SK-N-SH (cell line): ENCODE measurements around the gene TCTN1. TPM values are rescaled to one million over a fixed set of nuclear protein-coding genes. Genes with fewer than 3 reads are reported as not detected.

ENCODE experiments used
- CTCF ChIA-PET: fragments of 300-600, 350-600 bp; formaldehyde crosslinking; extraction: SDS; loops from one replicate; lab custom pipeline; 2021; lab: Yijun Ruan, JAX
- POLR2A ChIA-PET: fragments of 350-600 bp; sonication (Branson Sonifier 250); formaldehyde crosslinking; extraction: SDS; loops from one replicate; lab custom pipeline; 2020; ENCODE audit warnings: antibody characterized with exemption, inconsistent platforms; lab: Yijun Ruan, JAX
- DNase-seq: peaks from one replicate; pipeline ENCODE4 v3.0.0; 2012
- H2AFZ ChIP-seq: fragments of 200-600 bp; sonication (generic); 2 replicates; pipeline ENCODE4 v1.8.1; 2016; ENCODE audit warnings: antibody characterized with exemption, mild to moderate bottlenecking, low read depth
- H3F3A ChIP-seq: fragments of 200-600 bp; sonication (generic); replicated peaks from 2 replicates; pipeline ENCODE3; 2016; ENCODE audit warnings: antibody characterized with exemption, mild to moderate bottlenecking; ENCODE audit not compliant: insufficient read depth
- H3K27ac ChIP-seq, 2 experiments: fragments of 200-500 bp in 1 of 2; fragments of 200-600 bp in 1 of 2; sonication (Bioruptor generic) in 1 of 2; sonication (generic), shearing (Covaris generic) in 1 of 2; 2 replicates each; pipeline versions ENCODE4 v1.5.1 to v1.6.1; 2014 to 2016; ENCODE audit warnings: low read depth in 2 of 2, inconsistent platforms in 1 of 2, low read length in 1 of 2, mild to moderate bottlenecking in 1 of 2, mixed read lengths in 1 of 2
- H3K27me3 ChIP-seq: fragments of 200-600 bp; sonication (generic), shearing (Covaris generic); 2 replicates; pipeline ENCODE4 v1.6.1; 2016; ENCODE audit warnings: mixed run types; ENCODE audit not compliant: insufficient read depth
- H3K36me3 ChIP-seq, 2 experiments: fragments of 200-500 bp in 1 of 2; fragments of 200-600 bp in 1 of 2; sonication (Bioruptor generic) in 1 of 2; sonication (generic) in 1 of 2; replicated peaks in 1 of 2; 2 replicates each; pipeline versions ENCODE3 to v1.5.1; 2014 to 2016; ENCODE audit warnings: low read length in 1 of 2, mild to moderate bottlenecking in 1 of 2; ENCODE audit not compliant: insufficient read depth in 2 of 2, control insufficient read depth in 1 of 2
- H3K4me1 ChIP-seq, 2 experiments: fragments of 200-500 bp in 1 of 2; fragments of 200-600 bp in 1 of 2; sonication (Bioruptor generic) in 1 of 2; sonication (generic), shearing (Covaris generic) in 1 of 2; 2 replicates each; pipeline versions ENCODE4 v1.5.1 to v1.6.1; 2014 to 2016; ENCODE audit warnings: low read depth in 1 of 2, low read length in 1 of 2, mixed run types in 1 of 2; ENCODE audit not compliant: insufficient read depth in 2 of 2, control insufficient read depth in 1 of 2
- H3K4me2 ChIP-seq: fragments of 200-600 bp; sonication (generic), shearing (Covaris generic); 2 replicates; pipeline ENCODE4 v1.6.1; 2017; ENCODE audit warnings: mixed run types
- H3K4me3 ChIP-seq, 2 experiments: fragments of 200-500 bp in 1 of 2; fragments of 200-600 bp in 1 of 2; sonication (Bioruptor generic) in 1 of 2; sonication (generic), shearing (Covaris generic) in 1 of 2; 2 replicates each; pipeline versions ENCODE4 v1.5.1 to v1.8.1; 2014 to 2016; ENCODE audit warnings: low read depth in 2 of 2, inconsistent platforms in 1 of 2, low read length in 1 of 2, mild to moderate bottlenecking in 1 of 2, mixed read lengths in 1 of 2, moderate library complexity in 1 of 2
- H3K79me2 ChIP-seq: fragments of 200-600 bp; sonication (generic); 2 replicates; pipeline ENCODE4 v1.8.1; 2017; ENCODE audit warnings: mild to moderate bottlenecking; ENCODE audit not compliant: insufficient read depth
- H3K9ac ChIP-seq: fragments of 200-600 bp; sonication (generic); 2 replicates; pipeline ENCODE4 v1.6.1; 2017; ENCODE audit warnings: mixed run types
- H3K9me2 ChIP-seq: fragments of 200-600 bp; sonication (generic); 2 replicates; pipeline ENCODE4 v1.6.1; 2017; ENCODE audit warnings: mixed run types
- H3K9me3 ChIP-seq: fragments of 200-600 bp; sonication (generic); 2 replicates; pipeline ENCODE4 v1.6.1; 2017; ENCODE audit warnings: mixed run types, mild to moderate bottlenecking, moderate library complexity
- H4K20me1 ChIP-seq: fragments of 200-600 bp; sonication (generic); 2 replicates; pipeline ENCODE4 v1.6.1; 2017; ENCODE audit warnings: mild to moderate bottlenecking, mixed run types; ENCODE audit not compliant: insufficient read depth
- CHD2 ChIP-seq: fragments of 150-350 bp; IDR thresholded peaks from 2 replicates; pipeline ENCODE4 v1.6.1; 2018; ENCODE audit warnings: low read length; ENCODE audit not compliant: partially characterized antibody
- ELF1 ChIP-seq: IDR thresholded peaks from 2 replicates; pipeline ENCODE4 v1.4.0; 2012
- EZH2phosphoT487 ChIP-seq: fragments of 200-600 bp; sonication (generic); IDR thresholded peaks from 2 replicates; pipeline ENCODE4 v1.6.1; 2017; ENCODE audit warnings: low read depth, mixed run types, mild to moderate bottlenecking, antibody characterized with exemption, moderate library complexity, borderline replicate concordance
- FOSL2 ChIP-seq: IDR thresholded peaks from 2 replicates; pipeline ENCODE4 v1.4.0; 2012; ENCODE audit warnings: low read depth, mild to moderate bottlenecking, moderate library complexity, borderline replicate concordance
- GATA2 ChIP-seq: sonication (generic); formaldehyde crosslinking; IDR thresholded peaks from 2 replicates; pipeline ENCODE4 v1.5.0; 2020; ENCODE audit warnings: mild to moderate bottlenecking, missing genetic modification reagents
- NFIC ChIP-seq: IDR thresholded peaks from 2 replicates; pipeline ENCODE4 v1.4.0; 2012; ENCODE audit warnings: borderline replicate concordance
- NRF1 ChIP-seq: IDR thresholded peaks from 2 replicates; pipeline ENCODE4 v1.6.1; 2012; ENCODE audit warnings: low read depth, mild to moderate bottlenecking, low read length
- POLR2AphosphoS5 ChIP-seq: IDR thresholded peaks from 2 replicates; pipeline ENCODE4 v1.6.1; 2012; ENCODE audit warnings: low read depth, low read length
- RAD21 ChIP-seq: IDR thresholded peaks from 2 replicates; pipeline ENCODE4 v1.6.1; 2012; ENCODE audit warnings: mild to moderate bottlenecking, low read length
- SMC3 ChIP-seq: IDR thresholded peaks from 2 replicates; pipeline ENCODE4 v1.6.1; 2012; ENCODE audit warnings: low read depth, low read length, improper control_type of control experiment
- TAF1 ChIP-seq: IDR thresholded peaks from 2 replicates; pipeline ENCODE4 v1.6.1; 2012; ENCODE audit warnings: low read depth, mild to moderate bottlenecking, low read length, moderate library complexity, borderline replicate concordance
- TCF12 ChIP-seq: IDR thresholded peaks from 2 replicates; pipeline ENCODE4 v1.4.0; 2012
- TEAD4 ChIP-seq: IDR thresholded peaks from 2 replicates; pipeline ENCODE4 v1.4.0; 2012; ENCODE audit warnings: mild to moderate bottlenecking, borderline replicate concordance; ENCODE audit not compliant: insufficient read depth
- YY1 ChIP-seq: IDR thresholded peaks from 2 replicates; pipeline ENCODE4 v1.4.0; 2012; ENCODE audit warnings: low read depth, mild to moderate bottlenecking
- WGBS: methylation state at CpG from one replicate; pipeline ENCODE4 v1.1.6; 2017; ENCODE audit warnings: low lambda C conversion rate; 5-methylcytosine and 5-hydroxymethylcytosine counted together
- polyA plus RNA-seq, 3 experiments: library from polyadenylated mRNA; depleted of rRNA; stranded (reverse); fragments of >200 nt; gene quantifications; 2 replicates each; pipeline ENCODE4 v1.2.3, GENCODE V29; 2012
- TF ChIP-seq, protein P1 (sequence below): IDR thresholded peaks from 2 replicates; pipeline ENCODE4; 2012
- TF ChIP-seq, protein P2 (sequence below): IDR thresholded peaks from 2 replicates; pipeline ENCODE4 v1.4.0; 2012; ENCODE audit warnings: low read depth, borderline replicate concordance
- TF ChIP-seq, protein P3 (sequence below): fragments of 150-350 bp; IDR thresholded peaks from 2 replicates; pipeline ENCODE4 v1.6.1; 2017; ENCODE audit warnings: antibody characterized with exemption, low read length, low read depth, borderline replicate concordance
- TF ChIP-seq, protein P4 (sequence below): IDR thresholded peaks from 2 replicates; pipeline ENCODE4 v1.6.1; 2012; ENCODE audit warnings: mild to moderate bottlenecking, low read depth, low read length, moderate library complexity
- TF ChIP-seq, protein P5 (sequence below): fragments of 150-350 bp; IDR thresholded peaks from 2 replicates; pipeline ENCODE4 v1.6.1; 2016; ENCODE audit warnings: mild to moderate bottlenecking, low read depth, low read length

Gene TCTN1
- polyA plus RNA-seq, 1 of the 3 experiments (the other 2 are of a cell fraction): 40.2 TPM

DNA sequence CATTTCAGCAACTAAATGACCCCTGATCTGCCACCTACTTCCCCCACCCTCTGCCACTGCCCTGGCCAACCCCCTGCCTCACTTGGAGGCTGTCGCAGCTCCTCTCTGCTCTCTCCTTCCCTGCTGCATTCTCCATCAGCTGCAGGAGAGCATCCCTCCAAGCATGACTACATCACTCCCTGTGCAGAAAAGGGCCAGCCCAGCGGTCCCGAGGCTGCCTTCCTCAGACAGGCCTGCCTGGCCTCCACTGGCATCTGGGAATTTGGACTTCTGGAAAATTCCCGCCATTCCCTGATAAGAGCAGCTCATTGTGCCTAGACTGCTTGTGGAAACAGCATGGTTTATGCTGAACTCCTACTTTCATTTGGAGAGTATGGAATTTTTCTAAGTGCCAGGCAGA lies 62.2 kb downstream of the TCTN1 start:
- H3K9me3 ChIP-seq: 0 out of 2 replicates have a peak, but pooled peaks cover 5% of the 10 kb centered on the region
- peaks cover 0 to 3% of the 10 kb centered on the region in 2 experiments; a peak in 1 of 4 replicates for H3K4me1 ChIP-seq
- H3K27me3 ChIP-seq: no peaks in the 10 kb centered on the region
- ChIA-PET CTCF (interaction anchor here (1.1 kb wide), 1 partner anchor 11 kb away, joined by 4 read pairs; no protein-coding TSS in a partner anchor), POLR2A (no interaction called here)
- no peaks in the 10 kb centered on the region for H3K36me3 ChIP-seq
- no peaks in the 10 kb centered on the region for H3K9me2 ChIP-seq
- H3K27ac ChIP-seq: no peak overlapping the region
- H3K4me2 ChIP-seq: no peak overlapping the region
- 64% methylated on average over 3 of the region's 4 CpGs for WGBS
- TF ChIP-seq, protein P1, sequence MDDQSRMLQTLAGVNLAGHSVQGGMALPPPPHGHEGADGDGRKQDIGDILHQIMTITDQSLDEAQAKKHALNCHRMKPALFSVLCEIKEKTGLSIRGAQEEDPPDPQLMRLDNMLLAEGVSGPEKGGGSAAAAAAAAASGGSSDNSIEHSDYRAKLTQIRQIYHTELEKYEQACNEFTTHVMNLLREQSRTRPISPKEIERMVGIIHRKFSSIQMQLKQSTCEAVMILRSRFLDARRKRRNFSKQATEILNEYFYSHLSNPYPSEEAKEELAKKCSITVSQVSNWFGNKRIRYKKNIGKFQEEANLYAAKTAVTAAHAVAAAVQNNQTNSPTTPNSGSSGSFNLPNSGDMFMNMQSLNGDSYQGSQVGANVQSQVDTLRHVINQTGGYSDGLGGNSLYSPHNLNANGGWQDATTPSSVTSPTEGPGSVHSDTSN: no peak
- TF ChIP-seq ELF1 (no peak), CHD2 (no peak), YY1 (no peak), POLR2AphosphoS5 (no peak), NFIC (no peak), SMC3 (no peak), NRF1 (no peak), RAD21 (no peak), EZH2phosphoT487 (no peak), TEAD4 (no peak), FOSL2 (no peak), TCF12 (no peak), TAF1 (no peak), GATA2 (CRISPR knock-in tag) (no peak)
- TF ChIP-seq, protein P2, sequence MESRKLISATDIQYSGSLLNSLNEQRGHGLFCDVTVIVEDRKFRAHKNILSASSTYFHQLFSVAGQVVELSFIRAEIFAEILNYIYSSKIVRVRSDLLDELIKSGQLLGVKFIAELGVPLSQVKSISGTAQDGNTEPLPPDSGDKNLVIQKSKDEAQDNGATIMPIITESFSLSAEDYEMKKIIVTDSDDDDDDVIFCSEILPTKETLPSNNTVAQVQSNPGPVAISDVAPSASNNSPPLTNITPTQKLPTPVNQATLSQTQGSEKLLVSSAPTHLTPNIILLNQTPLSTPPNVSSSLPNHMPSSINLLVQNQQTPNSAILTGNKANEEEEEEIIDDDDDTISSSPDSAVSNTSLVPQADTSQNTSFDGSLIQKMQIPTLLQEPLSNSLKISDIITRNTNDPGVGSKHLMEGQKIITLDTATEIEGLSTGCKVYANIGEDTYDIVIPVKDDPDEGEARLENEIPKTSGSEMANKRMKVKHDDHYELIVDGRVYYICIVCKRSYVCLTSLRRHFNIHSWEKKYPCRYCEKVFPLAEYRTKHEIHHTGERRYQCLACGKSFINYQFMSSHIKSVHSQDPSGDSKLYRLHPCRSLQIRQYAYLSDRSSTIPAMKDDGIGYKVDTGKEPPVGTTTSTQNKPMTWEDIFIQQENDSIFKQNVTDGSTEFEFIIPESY: no peak
- TF ChIP-seq, protein P3, sequence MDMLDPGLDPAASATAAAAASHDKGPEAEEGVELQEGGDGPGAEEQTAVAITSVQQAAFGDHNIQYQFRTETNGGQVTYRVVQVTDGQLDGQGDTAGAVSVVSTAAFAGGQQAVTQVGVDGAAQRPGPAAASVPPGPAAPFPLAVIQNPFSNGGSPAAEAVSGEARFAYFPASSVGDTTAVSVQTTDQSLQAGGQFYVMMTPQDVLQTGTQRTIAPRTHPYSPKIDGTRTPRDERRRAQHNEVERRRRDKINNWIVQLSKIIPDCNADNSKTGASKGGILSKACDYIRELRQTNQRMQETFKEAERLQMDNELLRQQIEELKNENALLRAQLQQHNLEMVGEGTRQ: no peak
- TF ChIP-seq, protein P4, sequence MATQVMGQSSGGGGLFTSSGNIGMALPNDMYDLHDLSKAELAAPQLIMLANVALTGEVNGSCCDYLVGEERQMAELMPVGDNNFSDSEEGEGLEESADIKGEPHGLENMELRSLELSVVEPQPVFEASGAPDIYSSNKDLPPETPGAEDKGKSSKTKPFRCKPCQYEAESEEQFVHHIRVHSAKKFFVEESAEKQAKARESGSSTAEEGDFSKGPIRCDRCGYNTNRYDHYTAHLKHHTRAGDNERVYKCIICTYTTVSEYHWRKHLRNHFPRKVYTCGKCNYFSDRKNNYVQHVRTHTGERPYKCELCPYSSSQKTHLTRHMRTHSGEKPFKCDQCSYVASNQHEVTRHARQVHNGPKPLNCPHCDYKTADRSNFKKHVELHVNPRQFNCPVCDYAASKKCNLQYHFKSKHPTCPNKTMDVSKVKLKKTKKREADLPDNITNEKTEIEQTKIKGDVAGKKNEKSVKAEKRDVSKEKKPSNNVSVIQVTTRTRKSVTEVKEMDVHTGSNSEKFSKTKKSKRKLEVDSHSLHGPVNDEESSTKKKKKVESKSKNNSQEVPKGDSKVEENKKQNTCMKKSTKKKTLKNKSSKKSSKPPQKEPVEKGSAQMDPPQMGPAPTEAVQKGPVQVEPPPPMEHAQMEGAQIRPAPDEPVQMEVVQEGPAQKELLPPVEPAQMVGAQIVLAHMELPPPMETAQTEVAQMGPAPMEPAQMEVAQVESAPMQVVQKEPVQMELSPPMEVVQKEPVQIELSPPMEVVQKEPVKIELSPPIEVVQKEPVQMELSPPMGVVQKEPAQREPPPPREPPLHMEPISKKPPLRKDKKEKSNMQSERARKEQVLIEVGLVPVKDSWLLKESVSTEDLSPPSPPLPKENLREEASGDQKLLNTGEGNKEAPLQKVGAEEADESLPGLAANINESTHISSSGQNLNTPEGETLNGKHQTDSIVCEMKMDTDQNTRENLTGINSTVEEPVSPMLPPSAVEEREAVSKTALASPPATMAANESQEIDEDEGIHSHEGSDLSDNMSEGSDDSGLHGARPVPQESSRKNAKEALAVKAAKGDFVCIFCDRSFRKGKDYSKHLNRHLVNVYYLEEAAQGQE: no peak
- TF ChIP-seq, protein P5, sequence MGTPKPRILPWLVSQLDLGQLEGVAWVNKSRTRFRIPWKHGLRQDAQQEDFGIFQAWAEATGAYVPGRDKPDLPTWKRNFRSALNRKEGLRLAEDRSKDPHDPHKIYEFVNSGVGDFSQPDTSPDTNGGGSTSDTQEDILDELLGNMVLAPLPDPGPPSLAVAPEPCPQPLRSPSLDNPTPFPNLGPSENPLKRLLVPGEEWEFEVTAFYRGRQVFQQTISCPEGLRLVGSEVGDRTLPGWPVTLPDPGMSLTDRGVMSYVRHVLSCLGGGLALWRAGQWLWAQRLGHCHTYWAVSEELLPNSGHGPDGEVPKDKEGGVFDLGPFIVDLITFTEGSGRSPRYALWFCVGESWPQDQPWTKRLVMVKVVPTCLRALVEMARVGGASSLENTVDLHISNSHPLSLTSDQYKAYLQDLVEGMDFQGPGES: no peak
- no peak overlapping the region for H2AFZ ChIP-seq
- no peak for DNase-seq
- H3F3A ChIP-seq: no peaks in the 10 kb centered on the region
- H3K9ac ChIP-seq: no peak overlapping the region
- no peak overlapping the region for H3K4me3 ChIP-seq
- H3K79me2 ChIP-seq: no peaks in the 10 kb centered on the region
- no peaks in the 10 kb centered on the region for H4K20me1 ChIP-seq
